Aortic smooth muscle cell (primary cell): ENCODE data around the gene GRN. TPM values are rescaled to one million over a fixed set of nuclear protein-coding genes. Genes with fewer than 3 reads are reported as not detected.

Experiments used
- total RNA-seq: library from RNA; depleted of rRNA; stranded (reverse); fragments of >200 nt; gene quantifications from 2 replicates; pipeline ENCODE4 v1.2.3, GENCODE V29; 2014

GRN gene
- 240 and 273 TPM in 2 replicates for total RNA-seq

GRCh38 chr17:44344939-44345453 lies at the start of gene GRN:
Gene GRN (plus strand): TSS chr17:44345302. CDS start chr17:44349165, 3,863 bp downstream.

GRCh38 chr17:44308320-44308818 lies 36.7 kb upstream of the GRN start, which contains the start of gene RUNDC3A:
Gene RUNDC3A (plus strand): TSS chr17:44308601. CDS start chr17:44308833, 232 bp downstream.

GRCh38 chr17:44324571-44325275 lies 20.4 kb upstream of the GRN start, which contains the start of gene SLC25A39:
Gene SLC25A39 (minus strand): TSS chr17:44324823. CDS start chr17:44323562, 1,261 bp downstream.

GRCh38 chr17:44363613-44364159 lies 18.6 kb downstream of the GRN start, which contains the start of gene FAM171A2:
Gene FAM171A2 (minus strand): TSS chr17:44363853. CDS start chr17:44363714, 139 bp downstream.

GRCh38 chr17:44389281-44389680 lies 44.2 kb downstream of the GRN start, which contains the start of gene ITGA2B:
Gene ITGA2B (minus strand): TSS chr17:44389649. CDS start chr17:44389473, 176 bp downstream.

Other genes with a start within 250 kb of the GRN start
- 51.0 and 88.3 TPM in 2 replicates for gene HDAC5, start 221.7 kb upstream of the GRN start, total RNA-seq
- gene HROB, start 203.4 kb upstream of the GRN start, total RNA-seq, result 1.1 and 2.2 TPM in 2 replicates
- 0.13 and 0.44 TPM in 2 replicates for gene ASB16, start 174.6 kb upstream of the GRN start, total RNA-seq
- gene TMUB2, start 158.3 kb upstream of the GRN start, total RNA-seq, result 23.5 and 25.2 TPM in 2 replicates
- 31.8 and 32.4 TPM in 2 replicates for gene ATXN7L3, start 145.4 kb upstream of the GRN start, total RNA-seq
- 58.3 and 62.9 TPM in 2 replicates for gene UBTF, start 125.6 kb upstream of the GRN start, total RNA-seq
- gene SLC4A1, start 77.2 kb upstream of the GRN start, total RNA-seq, result not detected in 2 replicates
- 0.13 and 0.31 TPM in 2 replicates for gene RUNDC3A, start 36.7 kb upstream of the GRN start, total RNA-seq
- gene SLC25A39, start 20.5 kb upstream of the GRN start, total RNA-seq, result 60.7 and 67.2 TPM in 2 replicates
- 0.79 and 0.81 TPM in 2 replicates for gene FAM171A2, start 18.6 kb downstream of the GRN start, total RNA-seq
- under 0.01 TPM in 1 of 2 replicates, not detected in the other for gene ITGA2B, start 44.3 kb downstream of the GRN start, total RNA-seq
- 12.7 and 16.5 TPM in 2 replicates for gene GPATCH8, start 158.1 kb downstream of the GRN start, total RNA-seq
- gene FZD2, start 212.2 kb downstream of the GRN start, total RNA-seq, result 4.4 TPM in 2 replicates